IMR-90 (cell line): Measurements from ENCODE around the gene ARPC4. TPM values are rescaled to one million over a fixed set of nuclear protein-coding genes. Genes with fewer than 3 reads are reported as not detected.

Experiments used
- ATAC-seq: fragments of 200-7000 bp; cut with Tn5 transposase; 2 replicates; pipeline ENCODE4 v1.9.1; 2020; ENCODE audit warnings: low read depth, mild to moderate bottlenecking, moderate library complexity
- BruUV-seq: library from RNA; stranded (reverse); fragments of 400-500 nt; replicated peaks from 2 replicates; lab custom pipeline; 2021; lab: Mats Ljungman, UMichigan
- CTCF ChIA-PET: fragments of 300-600 bp; formaldehyde crosslinking; extraction: SDS; loops from one replicate; lab custom pipeline; 2021; ENCODE audit warnings: antibody characterized with exemption; lab: Yijun Ruan, JAX
- POLR2A ChIA-PET: fragments of 300-600 bp; sonication (Branson Sonifier 250); formaldehyde crosslinking; loops from one replicate; lab custom pipeline; 2022; ENCODE audit warnings: antibody characterized with exemption; ENCODE audit not compliant: unreplicated experiment; lab: Charles Lee
- DNase-seq: peaks from one replicate; pipeline ENCODE4 v3.0.0; 2013
- H2AFZ ChIP-seq: replicated peaks from 2 replicates; pipeline ENCODE3; 2013; ENCODE audit warnings: low read length, mild to moderate bottlenecking; ENCODE audit not compliant: poor library complexity
- H2AK5ac ChIP-seq: 2 replicates; pipeline ENCODE4 v1.6.1; 2013; ENCODE audit warnings: low read depth, low read length, inconsistent platforms
- H2AK9ac ChIP-seq: replicated peaks from 2 replicates; pipeline ENCODE3; 2013; ENCODE audit warnings: mild to moderate bottlenecking, low read depth, low read length, moderate library complexity; ENCODE audit not compliant: poor library complexity
- H2BK120ac ChIP-seq: 2 replicates; pipeline ENCODE4 v1.6.1; 2013; ENCODE audit warnings: low read depth, low read length, inconsistent platforms
- H2BK15ac ChIP-seq: 3 replicates; pipeline ENCODE4 v1.6.1; 2013; ENCODE audit warnings: low read depth, low read length, inconsistent platforms
- H2BK20ac ChIP-seq: 2 replicates; pipeline ENCODE4 v1.6.1; 2013; ENCODE audit warnings: low read depth, mild to moderate bottlenecking, inconsistent platforms, low read length, moderate library complexity
- H2BK5ac ChIP-seq: 2 replicates; pipeline ENCODE4 v1.6.1; 2013; ENCODE audit warnings: mild to moderate bottlenecking, low read depth, low read length, inconsistent platforms; ENCODE audit not compliant: poor library complexity, severe bottlenecking
- H3K14ac ChIP-seq: replicated peaks from 2 replicates; pipeline ENCODE4 v1.6.1; 2013; ENCODE audit warnings: low read depth, low read length, inconsistent platforms
- H3K18ac ChIP-seq: 2 replicates; pipeline ENCODE4 v1.6.1; 2013; ENCODE audit warnings: low read depth, low read length, control low read depth
- H3K23ac ChIP-seq: 2 replicates; pipeline ENCODE4 v1.6.1; 2013; ENCODE audit warnings: low read depth, low read length, inconsistent platforms
- H3K27ac ChIP-seq: 2 replicates; pipeline ENCODE4 v1.5.1; 2013; ENCODE audit warnings: mild to moderate bottlenecking, control low read depth, low read length; ENCODE audit not compliant: insufficient read depth
- H3K27me3 ChIP-seq: 2 replicates; pipeline ENCODE4 v1.6.1; 2013; ENCODE audit warnings: low read length; ENCODE audit not compliant: control insufficient read depth, insufficient read depth
- H3K36me3 ChIP-seq: 2 replicates; pipeline ENCODE4 v1.6.1; 2013; ENCODE audit warnings: low read length, mixed read lengths; ENCODE audit not compliant: control insufficient read depth, insufficient read depth
- H3K4ac ChIP-seq: 2 replicates; pipeline ENCODE4 v1.6.1; 2013; ENCODE audit warnings: low read depth, low read length, inconsistent platforms
- H3K4me1 ChIP-seq: 2 replicates; pipeline ENCODE4 v1.6.1; 2013; ENCODE audit warnings: low read length, mixed read lengths; ENCODE audit not compliant: control insufficient read depth, insufficient read depth
- H3K4me2 ChIP-seq: 2 replicates; pipeline ENCODE4 v1.6.1; 2013; ENCODE audit warnings: low read depth, mild to moderate bottlenecking, control low read depth, low read length, moderate library complexity
- H3K4me3 ChIP-seq: 2 replicates; pipeline ENCODE4 v1.5.1; 2013; ENCODE audit warnings: low read depth, mild to moderate bottlenecking, control low read depth, low read length, moderate library complexity; ENCODE audit not compliant: insufficient read depth
- H3K56ac ChIP-seq: 2 replicates; pipeline ENCODE4 v1.6.1; 2013; ENCODE audit warnings: low read length, inconsistent platforms; ENCODE audit not compliant: insufficient read depth; ENCODE audit errors: extremely low read depth
- H3K79me1 ChIP-seq, 2 experiments: 2 replicates each; pipeline ENCODE4 v1.6.1; 2013; ENCODE audit warnings: low read length in 2 of 2, inconsistent platforms in 1 of 2, low read depth in 1 of 2
- H3K9ac ChIP-seq: 2 replicates; pipeline ENCODE4 v1.6.1; 2013; ENCODE audit warnings: low read depth, low read length, control low read depth
- H3K9me1 ChIP-seq: 2 replicates; pipeline ENCODE4 v1.6.1; 2013; ENCODE audit warnings: low read length, inconsistent platforms; ENCODE audit not compliant: insufficient read depth
- H3K9me3 ChIP-seq: 2 replicates; pipeline ENCODE4 v1.6.1; 2013; ENCODE audit warnings: low read length; ENCODE audit not compliant: control insufficient read depth, insufficient read depth
- H4K20me1 ChIP-seq: 2 replicates; pipeline ENCODE4 v1.6.1; 2013; ENCODE audit warnings: low read length, inconsistent platforms; ENCODE audit not compliant: insufficient read depth
- H4K5ac ChIP-seq: 2 replicates; pipeline ENCODE4 v1.6.1; 2013; ENCODE audit warnings: mild to moderate bottlenecking, low read depth, low read length, control low read depth
- H4K8ac ChIP-seq, 2 experiments: 2 replicates each; pipeline ENCODE4 v1.6.1; 2013; ENCODE audit warnings: low read depth in 2 of 2, low read length in 2 of 2, control low read depth in 1 of 2, inconsistent platforms in 1 of 2
- H4K91ac ChIP-seq: 2 replicates; pipeline ENCODE4 v1.6.1; 2013; ENCODE audit warnings: low read depth, low read length, inconsistent platforms; ENCODE audit not compliant: insufficient read depth
- CHD1 ChIP-seq: IDR thresholded peaks from 2 replicates; pipeline ENCODE4 v1.6.1; 2012; ENCODE audit warnings: low read depth, low read length, improper control_type of control experiment
- POLR2A ChIP-seq: IDR thresholded peaks from 2 replicates; pipeline ENCODE4 v1.6.1; 2012; ENCODE audit warnings: mild to moderate bottlenecking, low read depth, low read length
- RAD21 ChIP-seq: IDR thresholded peaks from 2 replicates; pipeline ENCODE4 v1.6.1; 2012; ENCODE audit warnings: low read length, improper control_type of control experiment
- SMC3 ChIP-seq: fragments of 150-350 bp; IDR thresholded peaks from 2 replicates; pipeline ENCODE4 v1.6.1; 2016; ENCODE audit warnings: low read depth, mild to moderate bottlenecking, antibody characterized with exemption, low read length, moderate library complexity
- WGBS, 2 experiments: methylation state at CpG; one replicate each; pipeline versions ENCODE4 v1.1.5 to v1.1.7; 2013; ENCODE audit warnings: missing lambda C conversion rate in 2 of 2; ENCODE audit not compliant: insufficient read length in 1 of 2; ENCODE audit errors: extremely low coverage in 2 of 2; 5-methylcytosine and 5-hydroxymethylcytosine counted together
- dilution Hi-C: fragments of 300-500 bp; cut with HindIII; formaldehyde crosslinking; loops from one replicate; pipeline ENCODE4 v1.14.3; 2018; ENCODE audit warnings: low sequenced_read_pairs; ENCODE audit not compliant: unreplicated experiment
- in situ Hi-C: fragments of 300-500 bp; cut with MboI; formaldehyde crosslinking; loops from 3 replicates; pipeline ENCODE4 v1.14.3; 2019; ENCODE audit warnings: low sequenced_read_pairs, inconsistent platforms, mixed read lengths
- intact Hi-C: fragments of 100-400 bp; cut with micrococcal nuclease; formaldehyde crosslinking; loops from 2 replicates; pipeline ENCODE4 v1.10.0; 2022
- polyA plus RNA-seq, 3 experiments: library from polyadenylated mRNA; depleted of rRNA; stranded (reverse); fragments of >200 nt; gene quantifications; 2 replicates each; pipeline ENCODE4 v1.2.3, GENCODE V29; 2012; ENCODE audit warnings: low replicate concordance in 1 of 3
- total RNA-seq: library from RNA; depleted of rRNA; stranded (reverse); fragments of >200 nt; gene quantifications from 2 replicates; pipeline ENCODE4 v1.2.3, GENCODE V29; 2012

The ARPC4 gene
- total and polyA plus RNA-seq, 2 of the 4 experiments (the other 2 are of a cell fraction), result 188 to 383 TPM

GRCh38 chr3:9841015-9841414 lies 48.1 kb downstream of the ARPC4 start:
- peaks cover 29% of the 10 kb centered on the region for H3K36me3 ChIP-seq
- H4K8ac ChIP-seq, result no peak overlapping the region
- H3K14ac ChIP-seq, result no peak overlapping the region
- DNase-seq, result no peak
- intact Hi-C loops (loop anchor here (10.0 kb wide), 1 partner anchor 444 kb away; no protein-coding TSS in a partner anchor), dilution Hi-C loops (no loop called here), in situ Hi-C loops (no loop called here)
- no peak overlapping the region for H4K5ac ChIP-seq
- H3K18ac ChIP-seq, result no peak overlapping the region
- no peak overlapping the region for H3K4ac ChIP-seq
- H3K9me3 ChIP-seq, result no peaks in the 10 kb centered on the region
- no peaks in the 10 kb centered on the region for H3K27me3 ChIP-seq
- no peaks in the 10 kb centered on the region for H3K4me1 ChIP-seq
- no peak overlapping the region for H2AK5ac ChIP-seq
- H2BK120ac ChIP-seq, result no peak overlapping the region
- no TSS peak for BruUV-seq
- H3K79me1 ChIP-seq, result peaks cover 9 to 28% of the 10 kb centered on the region in 2 experiments
- no peak for TF ChIP-seq POLR2A
- no peak for TF ChIP-seq SMC3
- no peak for TF ChIP-seq CHD1
- TF ChIP-seq RAD21, result no peak
- POLR2A ChIA-PET, result interaction anchor here (0.6 kb wide), 1 partner anchor 127 kb away, joined by 7 read pairs; no protein-coding TSS in a partner anchor
- H3K9me1 ChIP-seq, result 0 out of 2 replicates have a peak, but pooled peaks cover 2% of the 10 kb centered on the region
- H2BK15ac ChIP-seq, result no peak overlapping the region
- no peaks in the 10 kb centered on the region; the same call in 1 of the 2 replicates for H4K20me1 ChIP-seq
- no peak overlapping the region for H2AFZ ChIP-seq
- no peak overlapping the region for H2BK5ac ChIP-seq
- H3K4me3 ChIP-seq, result no peak overlapping the region
- H3K9ac ChIP-seq, result no peak overlapping the region
- H3K56ac ChIP-seq, result no peak overlapping the region
- H2AK9ac ChIP-seq, result no peak overlapping the region
- ATAC-seq, result no peak
- WGBS, 2 experiments, result no CpG with 5 or more reads among the region's 8 CpGs
- CTCF ChIA-PET, result interaction anchor here (0.6 kb wide), 1 partner anchor 11 kb away, joined by 5 read pairs; no protein-coding TSS in a partner anchor
- H2BK20ac ChIP-seq, result no peak overlapping the region
- H4K91ac ChIP-seq, result no peak overlapping the region
- no peak overlapping the region for H3K27ac ChIP-seq
- no peak overlapping the region for H3K23ac ChIP-seq
- H3K4me2 ChIP-seq, result no peak overlapping the region
